ENCODE results near the gene TEDC2.
"Not testable (repeated sequence)": the region's sequence is repeated elsewhere in the genome, so short reads cannot be mapped to it uniquely, and the experiment has no call there.

Gene TEDC2

GRCh38 chr16:2473999-2474876 is 14.3 kb downstream of the TEDC2 start:
- peak overlapping the region; percentile 84 for H3K4me3 ChIP-seq (ENCODE audit: low read depth, low read length)
- no peak for DNase-seq (ENCODE audit: low read depth)

DNA sequence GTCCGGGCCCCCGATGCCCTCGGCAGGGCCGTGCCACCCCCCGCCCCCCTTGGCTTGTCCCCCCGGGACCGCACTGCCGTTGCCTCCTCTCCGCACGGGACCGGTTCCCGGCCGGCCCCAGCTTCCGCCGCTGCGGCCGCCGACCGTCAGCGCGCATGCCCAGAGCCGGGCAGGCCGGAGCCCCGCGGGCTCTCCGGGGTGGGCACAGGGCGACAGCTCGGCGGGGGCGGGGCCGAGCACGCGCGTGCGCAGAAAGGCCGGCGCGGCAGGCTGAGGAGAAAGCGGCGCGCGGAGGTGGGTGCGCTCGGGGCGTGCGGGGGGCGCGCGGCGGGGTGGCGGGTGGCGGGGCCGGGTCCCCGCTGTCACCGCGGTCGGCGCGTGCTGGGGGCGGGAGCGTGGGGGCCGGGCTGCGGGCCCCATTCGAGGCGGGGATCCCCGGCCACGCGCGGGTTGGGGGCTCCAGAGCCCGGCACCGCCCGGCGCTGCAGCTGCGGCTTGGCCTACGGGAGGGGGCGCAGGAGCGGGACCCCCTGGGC is 15.0 kb downstream of the TEDC2 start, which contains the start of gene TBC1D24:
TBC1D24 (plus strand) TSS at position 251 of the 536 bp plus-strand sequence. CDS start 21,022 bp downstream, outside the sequence.
- H3K4me3 ChIP-seq (ENCODE audit: low read depth, low read length): peak within 1 kb of the TSS; percentile 84
- peak; percentile 25 for DNase-seq (ENCODE audit: low read depth)

DNA sequence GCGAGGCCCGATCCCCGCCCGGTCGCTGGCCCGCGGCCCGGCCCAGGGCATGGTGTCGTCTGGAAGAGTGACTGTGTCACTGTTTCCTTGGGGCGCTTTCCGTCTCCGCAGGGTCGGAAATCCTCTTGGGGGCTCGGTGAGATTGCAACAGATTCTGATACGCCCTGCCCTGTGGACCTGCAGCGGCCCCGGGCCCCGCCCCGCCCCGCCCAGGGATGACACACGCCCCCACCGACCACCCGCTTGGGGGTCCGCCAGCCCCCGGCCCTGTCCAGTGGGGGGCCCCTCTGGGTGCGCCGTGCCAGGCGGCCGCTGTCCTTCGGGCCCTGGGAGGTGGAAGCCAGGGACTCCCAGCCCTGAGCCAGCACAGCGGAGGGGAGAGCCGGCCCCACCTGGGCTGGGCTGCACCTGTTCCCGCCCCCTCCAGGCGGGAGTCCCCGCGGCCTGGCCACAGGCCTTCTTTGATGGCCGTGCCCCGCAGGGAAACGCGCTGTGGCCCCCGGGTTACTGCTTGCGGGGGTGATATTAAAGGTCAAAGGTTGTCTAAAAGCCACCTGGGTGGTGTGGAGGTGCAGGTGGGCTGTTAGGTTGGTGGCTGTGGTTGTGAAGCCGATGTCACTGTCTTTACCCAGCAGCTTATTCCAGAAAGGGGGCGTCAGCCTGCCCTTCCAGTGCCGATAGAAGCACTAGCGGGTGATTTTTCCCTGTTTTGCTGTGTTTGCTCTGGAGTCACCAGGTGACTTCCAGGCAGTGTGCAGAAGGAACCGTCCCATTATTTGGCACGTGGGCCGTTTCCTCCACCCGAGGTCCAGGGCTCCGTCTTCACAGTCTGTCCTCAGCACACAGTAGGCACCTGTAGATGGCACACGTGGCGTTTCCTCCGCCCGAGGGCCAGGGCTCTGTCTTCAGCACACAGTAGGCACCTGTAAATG is 15.8 kb downstream of the TEDC2 start:
- no peak for DNase-seq (ENCODE audit: low read depth)
- H3K4me3 ChIP-seq (ENCODE audit: low read depth, low read length): peak overlapping the region; percentile 67

DNA sequence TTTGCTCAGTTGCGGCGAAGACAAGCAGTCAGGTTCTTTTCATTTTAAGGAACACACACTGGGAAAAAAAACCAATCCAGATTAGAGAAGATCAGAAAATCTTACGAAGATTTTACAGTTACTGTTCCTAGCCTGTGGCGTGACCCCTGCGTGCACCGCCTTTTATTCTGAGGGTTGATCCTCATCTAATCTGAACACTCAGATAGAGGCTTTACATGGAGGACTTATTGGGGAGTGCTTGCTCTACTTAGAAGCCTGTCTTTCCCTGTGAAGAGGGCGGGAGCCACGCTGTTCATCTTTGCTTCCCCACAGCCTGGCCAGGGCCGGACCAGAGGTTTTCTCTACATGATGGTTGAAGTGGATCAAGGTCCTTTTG is 16.4 kb downstream of the TEDC2 start:
- H3K4me3 ChIP-seq (ENCODE audit: low read depth, low read length): no peak overlapping the region
- no peak for DNase-seq (ENCODE audit: low read depth)

- no peak for DNase-seq (ENCODE audit: low read depth)
- no peak overlapping the region for H3K4me3 ChIP-seq (ENCODE audit: low read depth, low read length)
These were observed 16.8 kb downstream of the TEDC2 start for GRCh38 chr16:2476741-2477140.

- no peak overlapping the region for H3K4me3 ChIP-seq (ENCODE audit: low read depth, low read length)
- DNase-seq (ENCODE audit: low read depth): no peak
These were observed 17.4 kb downstream of the TEDC2 start for GRCh38 chr16:2477327-2477726.

DNA sequence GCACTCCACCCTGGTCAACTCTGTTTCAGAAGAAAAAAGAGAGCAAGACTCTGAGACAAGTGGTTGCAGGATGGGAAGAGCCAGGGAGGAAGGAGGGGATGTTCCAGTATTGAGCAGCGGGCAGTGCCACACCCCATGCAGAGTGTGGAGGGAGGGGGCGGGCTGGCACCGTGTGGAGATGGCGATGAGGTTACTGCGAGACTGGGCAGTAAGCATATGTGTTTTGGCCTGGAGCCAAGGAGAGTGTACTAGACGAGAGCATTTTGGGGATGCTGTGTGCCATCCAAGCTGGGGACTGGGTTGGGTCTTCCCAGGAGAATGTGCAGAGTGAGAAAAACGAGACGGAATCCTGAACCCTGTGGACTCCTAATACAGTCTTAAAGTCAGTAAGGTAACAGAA is 18.4 kb downstream of the TEDC2 start:
- H3K4me3 ChIP-seq (ENCODE audit: low read depth, low read length): no peak overlapping the region
- DNase-seq (ENCODE audit: low read depth): no peak

GRCh38 chr16:2479996-2480395 is 20.1 kb downstream of the TEDC2 start:
- not testable (repeated sequence) for DNase-seq (ENCODE audit: low read depth); H3K4me3 ChIP-seq (ENCODE audit: low read depth, low read length)

DNA sequence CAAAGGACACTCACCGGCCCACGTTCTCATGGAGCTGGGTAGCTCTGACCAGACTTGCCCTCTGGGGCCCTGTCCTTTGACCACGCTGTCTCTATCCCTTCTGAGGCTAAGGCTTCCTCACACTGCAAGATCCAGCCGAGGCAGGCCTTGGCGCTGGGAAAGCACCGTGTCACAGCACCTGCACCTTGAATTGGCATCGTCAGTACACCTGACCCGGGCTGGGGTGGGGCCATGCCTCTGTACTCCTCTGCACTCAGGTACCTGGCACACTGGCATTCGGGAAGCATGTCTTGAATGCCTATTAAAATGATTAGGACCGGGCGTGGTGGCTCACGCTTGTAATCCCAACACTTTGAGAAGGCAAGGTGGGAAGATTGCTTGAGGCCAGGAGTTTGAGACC is 21.0 kb downstream of the TEDC2 start:
- H3K4me3 ChIP-seq (ENCODE audit: low read depth, low read length): no peak overlapping the region
- no peak for DNase-seq (ENCODE audit: low read depth)

- DNase-seq (ENCODE audit: low read depth): no peak
- H3K4me3 ChIP-seq (ENCODE audit: low read depth, low read length): no peak overlapping the region
These were observed 21.8 kb downstream of the TEDC2 start for GRCh38 chr16:2481676-2482075.

DNA sequence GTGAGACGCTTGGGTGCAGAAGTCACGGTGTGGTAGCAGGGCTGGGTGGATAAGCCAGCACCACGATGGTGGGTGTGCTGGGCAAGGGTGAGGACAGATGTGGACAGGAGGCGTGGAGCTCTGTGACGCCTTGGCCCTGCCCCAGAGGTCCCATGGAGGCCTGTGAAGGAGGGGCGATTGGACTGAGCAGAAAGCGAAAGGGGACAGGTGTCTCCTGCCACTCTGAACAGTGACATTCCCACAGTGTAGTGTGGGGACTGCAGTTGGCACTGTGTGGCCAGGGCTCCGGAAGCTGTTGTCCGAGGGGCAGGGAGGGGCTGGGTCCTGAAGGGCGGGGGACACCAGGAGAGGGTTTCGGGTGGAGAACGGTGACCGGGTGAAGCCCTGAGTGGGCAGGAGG is 22.3 kb downstream of the TEDC2 start:
- no peak for DNase-seq (ENCODE audit: low read depth)
- H3K4me3 ChIP-seq (ENCODE audit: low read depth, low read length): no peak overlapping the region

GRCh38 chr16:2482708-2483534 is 23.0 kb downstream of the TEDC2 start:
- peak; percentile 31 for DNase-seq (ENCODE audit: low read depth)
- H3K4me3 ChIP-seq (ENCODE audit: low read depth, low read length): peak overlapping the region; percentile 7

GRCh38 chr16:2483939-2484897 is 24.3 kb downstream of the TEDC2 start:
- no peak for DNase-seq (ENCODE audit: low read depth)
- no peak overlapping the region for H3K4me3 ChIP-seq (ENCODE audit: low read depth, low read length)

GRCh38 chr16:2484898-2485508 is 25.1 kb downstream of the TEDC2 start:
- H3K4me3 ChIP-seq (ENCODE audit: low read depth, low read length): no peak overlapping the region
- DNase-seq (ENCODE audit: low read depth): no peak

DNA sequence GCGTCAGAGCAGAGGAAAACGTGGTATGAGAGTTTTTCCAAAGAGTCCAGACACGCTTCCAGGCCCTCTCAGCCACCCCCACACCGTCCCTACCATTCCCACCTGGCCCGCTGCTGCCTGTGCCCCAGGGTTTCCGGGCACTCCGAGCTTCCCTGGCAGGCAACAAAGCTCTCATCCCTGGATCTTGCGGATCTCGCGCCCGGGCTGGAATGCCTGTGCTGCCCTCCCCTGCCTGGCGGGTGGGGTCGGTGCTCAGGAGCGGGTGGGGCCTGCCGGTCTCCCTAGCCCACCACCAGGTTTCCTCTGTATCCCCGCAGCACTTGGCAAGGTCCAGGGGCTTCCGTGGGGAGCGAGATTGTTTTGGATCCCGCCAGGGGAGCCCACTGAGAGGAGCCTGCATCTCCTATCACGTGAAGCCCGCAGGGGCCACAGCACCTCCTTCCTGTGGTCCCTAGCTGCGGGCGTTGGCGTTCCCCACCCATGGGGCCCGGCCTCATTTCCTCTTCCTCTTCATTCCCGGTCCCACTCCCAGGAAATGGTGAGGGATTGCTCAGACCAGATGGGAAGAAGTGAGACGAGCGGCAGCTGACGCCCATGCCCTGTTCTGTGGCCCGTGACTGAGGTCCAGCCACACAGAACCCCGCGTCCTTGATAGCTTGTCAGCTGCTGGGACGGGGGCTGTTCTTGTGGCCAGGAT is 26.1 kb downstream of the TEDC2 start:
- no peak for DNase-seq (ENCODE audit: low read depth)
- no peak overlapping the region for H3K4me3 ChIP-seq (ENCODE audit: low read depth, low read length)

DNA sequence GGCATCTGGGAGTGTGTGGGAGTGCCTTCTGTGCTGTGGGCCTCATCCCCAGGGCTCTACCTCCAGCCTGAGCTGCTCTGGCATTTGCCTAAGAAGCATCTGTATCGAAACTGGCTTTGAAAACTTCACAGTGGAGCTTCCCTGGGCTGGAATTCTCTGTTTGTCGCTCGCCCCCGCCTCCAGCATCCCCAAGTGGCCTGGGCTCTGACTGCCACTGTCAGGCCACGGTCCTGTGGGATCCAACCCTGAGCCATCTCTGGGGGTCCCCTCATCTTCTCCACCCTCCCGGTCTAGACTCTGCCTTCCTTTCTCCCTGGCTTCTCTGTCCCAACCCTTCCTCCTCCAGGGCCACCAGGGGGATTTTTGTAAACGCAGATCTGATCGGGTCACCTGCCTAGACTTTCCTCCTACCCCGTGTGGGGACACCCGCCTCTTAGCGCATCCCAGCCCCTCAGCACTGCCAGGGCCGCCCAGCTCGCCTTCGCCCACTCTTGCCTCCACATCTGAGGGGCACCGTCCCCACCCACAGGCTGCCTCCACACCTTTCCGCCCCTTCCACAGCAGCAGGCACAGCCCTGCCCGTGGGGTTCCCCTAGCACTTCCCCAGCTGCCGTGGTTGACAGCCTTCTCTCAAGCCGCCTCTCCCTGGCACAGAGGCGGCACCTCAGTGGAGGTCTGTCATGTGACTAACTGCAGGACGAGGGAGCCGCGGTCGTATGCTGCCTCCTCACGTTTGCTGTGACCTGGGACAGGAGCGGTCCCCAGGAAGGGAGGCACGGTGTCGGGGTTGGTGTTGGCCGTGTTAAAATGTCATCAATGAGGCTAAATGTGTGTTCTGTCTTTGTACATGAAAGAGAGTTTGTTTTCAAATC is 27.0 kb downstream of the TEDC2 start:
- H3K4me3 ChIP-seq (ENCODE audit: low read depth, low read length): no peak overlapping the region
- DNase-seq (ENCODE audit: low read depth): no peak
